Smooth muscle cell (in vitro differentiated cells): ENCODE data around the gene IQCK. TPM values are rescaled to one million over a fixed set of nuclear protein-coding genes. Genes with fewer than 3 reads are reported as not detected.

Source experiments
- DNase-seq: peaks from one replicate; lab custom pipeline; 2025; ENCODE audit not compliant: unreplicated experiment; lab: John Stamatoyannopoulos, UW
- H2AFZ ChIP-seq: fragments of 200-600 bp; sonication (generic); 2 replicates; pipeline ENCODE4 v1.6.0; 2016; ENCODE audit warnings: antibody characterized with exemption, low read depth, mild to moderate bottlenecking
- H3F3A ChIP-seq: fragments of 200-600 bp; sonication (generic); 2 replicates; pipeline ENCODE4 v1.6.0; 2017; ENCODE audit warnings: antibody characterized with exemption, low read depth
- H3K27ac ChIP-seq: fragments of 200-600 bp; sonication (generic); 2 replicates; pipeline ENCODE4 v1.5.1; 2016; ENCODE audit warnings: low read depth, mild to moderate bottlenecking
- H3K27me3 ChIP-seq: fragments of 200-600 bp; sonication (generic); 2 replicates; pipeline ENCODE4 v1.6.1; 2016; ENCODE audit warnings: low read depth, mild to moderate bottlenecking
- H3K36me3 ChIP-seq: fragments of 200-600 bp; sonication (generic); 2 replicates; pipeline ENCODE4 v1.5.1; 2016; ENCODE audit warnings: low read depth
- H3K4me1 ChIP-seq: fragments of 200-600 bp; sonication (generic); 2 replicates; pipeline ENCODE4 v1.5.1; 2016; ENCODE audit warnings: low read depth
- H3K4me2 ChIP-seq: fragments of 200-600 bp; sonication (generic); 2 replicates; pipeline ENCODE4 v1.6.0; 2016; ENCODE audit warnings: mild to moderate bottlenecking
- H3K4me3 ChIP-seq: fragments of 200-600 bp; sonication (generic); 2 replicates; pipeline ENCODE4 v1.5.1; 2016; ENCODE audit warnings: mild to moderate bottlenecking
- H3K79me2 ChIP-seq: fragments of 200-600 bp; sonication (generic); 2 replicates; pipeline ENCODE4 v1.6.0; 2016; ENCODE audit warnings: low read depth, mild to moderate bottlenecking
- H3K9ac ChIP-seq: fragments of 200-600 bp; sonication (generic); 2 replicates; pipeline ENCODE4 v1.6.0; 2016; ENCODE audit warnings: low read depth
- H3K9me3 ChIP-seq: fragments of 200-600 bp; sonication (generic); replicated peaks from 2 replicates; pipeline ENCODE4 v1.5.1; 2016; ENCODE audit warnings: low read depth
- H4K20me1 ChIP-seq: fragments of 200-600 bp; sonication (generic); 2 replicates; pipeline ENCODE4 v1.6.0; 2016; ENCODE audit warnings: low read depth
- CTCF ChIP-seq: fragments of 200-600 bp; sonication (generic); IDR thresholded peaks from 2 replicates; pipeline ENCODE4 v1.5.1; 2017; ENCODE audit warnings: borderline replicate concordance, mild to moderate bottlenecking, antibody characterized with exemption; ENCODE audit not compliant: insufficient read depth, poor library complexity, severe bottlenecking
- WGBS: methylation state at CpG from one replicate; pipeline ENCODE4 v1.1.7; 2016; ENCODE audit warnings: low lambda C conversion rate; 5-methylcytosine and 5-hydroxymethylcytosine counted together
- polyA plus RNA-seq: library from polyadenylated mRNA; unstranded; fragments of >200 nt; fragmentation: Nextera tagmentation; extraction: Ambion mirVana; gene quantifications from 2 replicates; pipeline ENCODE4 v1.2.1, GENCODE V29; 2016
- total RNA-seq: library from RNA; depleted of rRNA; stranded (reverse); fragments of >200 nt; gene quantifications from 2 replicates; pipeline ENCODE4 v1.2.3, GENCODE V29; 2014

Gene IQCK
- total and polyA plus RNA-seq, 2 experiments from 2014 or later, result 11.2 to 14.6 TPM

- TF ChIP-seq CTCF, result no peak
- H3K4me3 ChIP-seq, result no peak overlapping the region
- H3K36me3 ChIP-seq, result no peaks in the 10 kb centered on the region
- DNase-seq, result no peak
- H2AFZ ChIP-seq, result no peak overlapping the region
- no peaks in the 10 kb centered on the region for H3K27me3 ChIP-seq
- no peaks in the 10 kb centered on the region for H4K20me1 ChIP-seq
- no peaks in the 10 kb centered on the region for H3K9me3 ChIP-seq
- peaks cover 12% of the 10 kb centered on the region for H3F3A ChIP-seq
- H3K9ac ChIP-seq, result no peak overlapping the region
- no peak overlapping the region for H3K4me2 ChIP-seq
- peaks cover 23% of the 10 kb centered on the region for H3K4me1 ChIP-seq
- peak overlapping the region; percentile 29 for H3K27ac ChIP-seq
- no peaks in the 10 kb centered on the region for H3K79me2 ChIP-seq
These were observed 117.9 kb downstream of the IQCK start for GRCh38 chr16:19835968-19836421.

GRCh38 chr16:19837331-19837980 lies 119.4 kb downstream of the IQCK start:
- no peak for TF ChIP-seq CTCF
- Histone ChIP-seq H3K36me3 (no peaks in the 10 kb centered on the region), H3K27me3 (no peaks in the 10 kb centered on the region), H3K4me3 (no peak overlapping the region), H3K79me2 (no peaks in the 10 kb centered on the region), H4K20me1 (no peaks in the 10 kb centered on the region), H3K27ac (peak overlapping the region; percentile 80), H3K4me1 (peaks cover 23% of the 10 kb centered on the region), H3F3A (peaks cover 18% of the 10 kb centered on the region), H3K9ac (no peak overlapping the region), H3K9me3 (no peaks in the 10 kb centered on the region), H3K4me2 (peak overlapping the region; percentile 68), H2AFZ (no peak overlapping the region)
- no peak for DNase-seq
- WGBS, result 42% methylated on average over 6 of the region's 6 CpGs

DNA sequence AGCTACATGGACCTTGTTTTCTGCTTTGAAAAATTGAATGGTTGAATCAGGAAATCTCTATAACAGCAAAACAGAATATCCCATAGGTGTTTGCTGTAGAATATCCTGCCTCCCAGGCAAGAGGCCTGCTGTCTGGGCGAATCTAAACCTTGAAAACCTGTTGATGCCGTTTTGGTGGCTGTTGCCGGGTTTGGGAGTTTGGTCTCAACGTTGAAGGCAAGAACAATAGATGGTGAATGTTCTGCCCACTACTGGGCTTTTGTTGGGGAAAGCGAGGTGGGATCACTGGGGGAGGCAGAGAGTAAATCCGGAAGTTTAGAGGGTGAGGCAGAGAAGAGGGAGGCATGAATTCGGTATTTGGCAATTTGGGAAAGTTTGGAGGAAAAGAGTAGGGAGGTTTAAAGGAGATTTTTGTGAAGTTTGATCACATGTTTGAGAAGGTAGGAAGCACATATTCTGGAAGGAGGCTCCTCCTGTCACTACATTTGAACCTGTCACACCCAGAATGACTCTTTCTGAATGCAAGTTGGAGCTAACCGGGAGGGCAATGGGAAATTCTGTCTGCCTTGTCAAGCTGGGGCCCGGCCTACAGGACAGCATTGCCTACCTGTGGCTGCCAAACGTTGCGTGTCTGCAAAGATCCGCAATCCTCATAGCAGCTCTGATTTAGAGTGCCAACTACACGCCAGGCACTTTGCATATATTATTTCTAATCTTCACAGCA lies 120.1 kb downstream of the IQCK start:
- Histone ChIP-seq H3K4me3 (no peak overlapping the region), H3K36me3 (no peaks in the 10 kb centered on the region), H3K4me1 (peaks cover 23% of the 10 kb centered on the region), H2AFZ (no peak overlapping the region), H3K9ac (no peak overlapping the region), H3K4me2 (peak overlapping the region; percentile 68), H4K20me1 (no peaks in the 10 kb centered on the region), H3K27me3 (no peaks in the 10 kb centered on the region), H3K79me2 (no peaks in the 10 kb centered on the region), H3K27ac (peak overlapping the region; percentile 80), H3K9me3 (no peaks in the 10 kb centered on the region), H3F3A (peaks cover 19% of the 10 kb centered on the region)
- 60% methylated on average over 13 of the region's 13 CpGs for WGBS
- TF ChIP-seq CTCF, result no peak
- DNase-seq, result no peak
